Stimulated activated CD4-positive, alpha-beta T cell treated with anti-CD3 and anti-CD28 coated beads, Interleukin-1b, Interleukin-23, amount 100 ng/mL, for 48 hours (primary cell): ENCODE measurements around the gene SLC2A5.

Experiments used
- DNase-seq: peaks from one replicate; pipeline ENCODE4 v3.0.0-alpha.2; 2020

SLC2A5 gene

DNA sequence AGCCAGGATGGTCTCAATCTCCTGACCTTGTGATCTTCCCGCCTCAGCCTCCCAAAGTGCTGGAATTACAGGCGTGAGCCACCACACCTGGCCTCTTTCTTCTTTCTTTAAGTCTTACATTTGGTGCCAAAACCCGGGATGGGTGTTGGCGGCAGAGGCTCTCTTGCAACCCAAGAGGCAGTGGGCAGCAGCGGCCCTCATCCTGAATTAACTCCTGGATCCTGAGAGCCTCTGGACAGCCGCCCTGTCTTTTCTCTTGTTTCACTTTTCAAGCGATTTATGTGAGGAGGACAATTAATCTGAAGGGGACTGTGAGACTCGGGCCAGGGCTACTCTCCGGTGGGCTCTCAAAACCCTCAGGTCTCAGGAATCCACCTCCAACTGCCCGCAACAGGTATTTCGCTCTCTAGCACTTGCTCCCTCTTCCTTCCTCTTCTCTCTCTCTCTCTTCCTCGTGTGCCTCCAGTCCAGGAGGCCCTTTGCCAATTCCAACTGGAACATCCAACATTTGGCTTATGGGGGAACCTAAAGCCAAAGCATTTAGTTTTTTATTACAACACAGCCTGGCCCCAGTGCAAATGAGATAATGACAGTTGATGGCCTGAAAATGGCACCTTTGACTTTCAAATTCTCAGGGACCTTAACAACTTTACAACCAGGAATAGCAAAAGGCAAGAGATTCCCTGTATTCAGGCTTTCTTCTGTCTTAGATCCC lies 18.1 kb upstream of the SLC2A5 start:
- no peak for DNase-seq

DNA sequence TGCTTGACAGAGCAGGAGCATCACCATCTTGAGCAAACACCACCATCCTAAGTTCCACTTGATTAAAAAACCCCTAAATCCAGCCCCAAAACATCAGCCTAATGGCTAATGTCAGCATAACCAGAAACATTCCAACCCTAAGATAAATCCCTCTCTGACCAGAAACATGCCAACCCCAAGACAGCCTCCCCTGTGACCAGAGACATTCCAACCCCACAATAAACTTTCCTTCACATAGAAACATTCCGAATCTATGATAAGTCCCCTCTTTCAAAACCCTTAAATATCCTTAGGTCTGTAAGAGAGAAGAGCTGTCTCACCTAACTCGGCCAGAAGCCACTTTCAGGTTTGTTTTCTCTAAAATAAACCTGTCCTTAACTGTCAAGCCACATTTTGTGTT lies 17.4 kb upstream of the SLC2A5 start:
- no peak for DNase-seq

DNA sequence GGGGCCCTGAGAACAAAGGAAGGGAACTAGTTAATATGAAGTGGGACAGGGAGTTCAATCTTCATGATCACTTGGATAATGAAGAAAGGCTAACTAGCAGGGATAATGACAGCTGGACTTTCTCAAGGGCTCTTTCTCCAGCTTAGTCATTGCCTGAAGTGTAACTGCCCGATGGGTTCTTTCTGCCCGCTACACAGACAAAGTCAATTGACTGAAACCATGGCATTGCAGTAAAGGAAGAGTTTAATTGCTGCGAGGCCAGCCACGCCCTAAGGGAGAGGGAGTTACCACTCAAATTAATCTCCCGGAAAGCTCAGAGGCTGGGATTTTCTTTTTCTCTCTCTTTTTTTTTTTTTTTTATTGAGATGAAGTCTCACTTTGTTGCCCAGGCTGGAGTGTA lies 16.6 kb upstream of the SLC2A5 start:
- DNase-seq: no peak

DNA sequence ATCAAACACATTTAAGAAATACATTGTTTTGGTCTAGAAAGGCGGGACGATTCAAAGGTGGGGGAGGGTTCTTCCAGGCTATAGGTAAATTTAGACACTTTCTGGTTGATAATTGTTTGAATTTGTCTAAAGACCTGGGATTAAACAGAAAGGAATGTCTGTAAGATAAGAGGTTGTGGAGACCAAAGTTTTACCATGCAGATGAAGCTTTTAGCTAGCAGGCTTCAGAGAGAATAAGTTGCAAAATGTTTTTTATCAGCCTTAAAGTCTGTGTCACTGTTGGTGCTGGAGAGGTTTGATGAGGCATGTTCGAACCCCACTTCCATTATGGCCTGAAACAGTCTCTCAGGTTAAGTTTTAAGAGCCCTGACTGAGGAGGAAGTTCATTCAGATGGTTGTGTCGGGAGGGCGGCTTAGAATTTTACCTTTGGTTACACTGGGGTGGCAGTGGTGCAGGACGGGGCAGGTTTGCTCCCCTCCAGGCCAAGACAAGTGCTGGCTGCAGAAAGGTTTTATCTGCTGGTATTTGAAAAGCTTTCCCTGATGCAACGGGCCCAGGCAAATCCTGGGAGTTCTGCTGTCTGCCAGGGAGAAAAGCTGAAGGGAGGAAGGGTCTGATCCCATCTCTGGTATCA lies 16.0 kb upstream of the SLC2A5 start:
- no peak for DNase-seq

DNA sequence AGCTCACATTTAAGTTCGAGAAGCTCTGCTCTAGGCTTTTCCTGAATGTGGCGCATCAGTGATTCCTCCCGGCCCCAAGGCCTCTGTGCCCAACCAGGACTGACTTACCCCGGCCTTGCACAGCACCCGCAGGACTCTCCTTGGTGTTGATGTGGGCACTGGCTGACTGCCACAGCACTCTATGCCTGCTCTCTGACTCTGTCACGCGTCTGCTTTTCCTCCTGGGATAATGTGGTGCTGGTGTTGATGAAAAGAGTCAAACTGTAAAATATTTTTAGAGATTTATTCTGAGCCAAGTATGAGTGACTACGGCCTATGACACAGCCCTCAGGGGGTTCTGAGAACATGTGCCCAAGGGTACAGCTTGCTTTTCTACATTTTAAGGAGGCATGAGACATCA lies 15.5 kb upstream of the SLC2A5 start:
- no peak for DNase-seq

DNA sequence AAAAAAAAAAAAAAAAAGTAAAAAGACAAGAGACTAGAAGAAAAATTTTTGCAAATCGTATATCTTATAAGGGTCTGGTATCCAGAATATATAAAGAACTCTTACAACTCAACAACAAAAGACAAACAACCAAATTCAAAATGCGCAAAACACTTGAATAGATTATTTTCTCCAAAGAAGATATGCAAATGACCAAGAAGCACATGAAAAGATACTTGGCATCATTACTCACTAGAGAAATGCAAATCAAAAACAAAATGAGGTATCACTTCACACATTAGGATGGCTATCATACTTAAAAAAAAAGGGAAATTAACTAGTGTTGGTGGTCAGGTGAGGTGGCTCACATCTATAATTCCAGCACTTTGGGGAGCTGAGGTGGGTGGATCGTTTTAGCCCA lies 12.0 kb upstream of the SLC2A5 start:
- DNase-seq: no peak

DNA sequence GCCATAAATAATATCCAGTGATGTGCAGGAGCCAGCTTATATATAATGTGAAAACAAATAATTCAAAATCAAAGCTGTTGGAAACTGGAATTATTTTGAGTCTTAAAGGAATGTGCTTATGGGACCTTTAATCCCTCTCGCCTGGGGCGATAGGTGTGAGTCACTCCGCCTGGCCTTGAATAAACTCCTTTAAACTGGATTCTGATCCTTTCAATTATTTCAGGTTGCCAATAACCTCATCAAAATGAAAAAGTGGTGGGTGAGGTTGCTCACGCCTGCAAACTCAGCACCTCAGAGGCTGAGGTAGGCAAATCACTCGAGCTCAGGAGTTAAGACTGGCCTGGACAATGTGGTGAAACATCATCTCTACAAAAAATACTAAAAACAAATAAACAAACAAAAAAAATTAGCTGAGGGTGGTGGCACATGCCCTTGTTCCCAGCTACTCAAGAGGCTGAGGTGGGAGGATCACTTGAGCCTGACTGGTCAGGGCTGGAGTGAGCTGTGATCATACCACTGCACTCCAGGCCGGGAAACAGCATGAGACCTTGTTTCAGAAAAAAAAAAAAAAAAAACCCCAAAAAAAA lies 11.4 kb upstream of the SLC2A5 start:
- no peak for DNase-seq

DNA sequence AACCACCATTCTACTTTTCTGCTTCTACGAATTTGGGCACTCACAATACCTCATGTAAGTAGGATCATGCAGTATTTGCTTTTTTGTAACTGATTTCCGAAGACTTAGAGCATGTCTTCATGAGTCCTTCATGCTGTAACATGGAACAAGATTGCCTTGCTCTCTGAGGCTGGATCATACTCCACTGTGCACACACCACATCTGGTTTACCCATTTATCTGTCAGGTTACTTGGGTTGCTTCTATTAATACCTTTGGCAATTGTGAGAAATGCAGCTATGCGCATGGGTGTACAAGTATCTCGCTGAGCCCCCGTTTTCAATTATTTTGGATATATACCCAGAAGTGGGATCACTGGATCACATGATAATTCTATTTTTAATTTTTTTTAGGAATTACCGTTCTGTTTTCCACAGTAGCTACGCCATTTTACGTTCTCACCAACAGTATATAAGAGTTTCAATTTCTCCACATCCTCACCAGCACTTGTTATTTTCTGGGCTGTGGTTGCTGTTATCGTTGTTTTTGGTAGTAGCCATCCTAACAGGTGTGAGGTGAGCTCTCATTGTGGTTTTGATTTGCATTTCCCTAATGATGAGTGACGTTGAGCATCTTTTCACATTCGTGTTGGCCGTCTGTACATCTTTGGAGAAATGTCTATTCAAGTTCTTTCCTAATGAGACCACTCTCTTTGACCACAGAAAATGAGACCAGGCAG lies 10.7 kb upstream of the SLC2A5 start:
- DNase-seq: no peak

DNA sequence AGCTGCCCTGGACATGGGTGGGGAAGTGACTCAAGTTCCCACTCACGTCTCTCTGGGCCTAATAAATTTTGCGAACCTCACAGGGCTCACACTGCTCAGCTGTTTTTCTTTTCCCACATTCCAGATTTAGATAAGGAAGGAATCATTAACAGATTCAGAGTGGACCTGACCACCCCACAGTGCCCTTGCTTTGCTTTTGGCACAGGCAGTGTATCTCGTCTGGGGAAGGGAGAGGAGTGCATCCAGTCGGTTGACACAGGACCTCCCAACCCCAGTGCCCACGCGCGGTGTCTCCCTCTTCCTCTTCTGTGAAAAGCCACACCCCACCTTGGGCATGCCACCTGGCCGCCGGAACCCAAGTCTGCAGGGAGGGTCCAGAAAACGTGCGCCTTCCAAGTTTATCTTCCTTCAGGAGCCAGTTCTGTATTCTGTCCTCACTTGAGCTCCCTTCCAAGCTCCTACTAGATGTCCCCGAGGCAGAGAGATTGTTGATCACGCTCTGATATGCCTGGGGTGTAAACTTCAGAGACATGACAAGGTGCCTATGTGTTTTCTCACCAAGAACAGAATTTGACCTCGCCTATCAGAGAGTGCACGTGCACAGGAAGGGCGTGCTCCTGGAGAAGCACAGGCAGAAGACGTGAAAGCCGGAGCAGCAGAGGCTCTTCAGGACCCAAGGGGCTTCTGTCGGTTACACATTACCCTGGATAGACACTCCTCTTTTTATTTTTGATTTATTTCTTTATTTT lies 9.5 kb upstream of the SLC2A5 start:
- DNase-seq: no peak

DNA sequence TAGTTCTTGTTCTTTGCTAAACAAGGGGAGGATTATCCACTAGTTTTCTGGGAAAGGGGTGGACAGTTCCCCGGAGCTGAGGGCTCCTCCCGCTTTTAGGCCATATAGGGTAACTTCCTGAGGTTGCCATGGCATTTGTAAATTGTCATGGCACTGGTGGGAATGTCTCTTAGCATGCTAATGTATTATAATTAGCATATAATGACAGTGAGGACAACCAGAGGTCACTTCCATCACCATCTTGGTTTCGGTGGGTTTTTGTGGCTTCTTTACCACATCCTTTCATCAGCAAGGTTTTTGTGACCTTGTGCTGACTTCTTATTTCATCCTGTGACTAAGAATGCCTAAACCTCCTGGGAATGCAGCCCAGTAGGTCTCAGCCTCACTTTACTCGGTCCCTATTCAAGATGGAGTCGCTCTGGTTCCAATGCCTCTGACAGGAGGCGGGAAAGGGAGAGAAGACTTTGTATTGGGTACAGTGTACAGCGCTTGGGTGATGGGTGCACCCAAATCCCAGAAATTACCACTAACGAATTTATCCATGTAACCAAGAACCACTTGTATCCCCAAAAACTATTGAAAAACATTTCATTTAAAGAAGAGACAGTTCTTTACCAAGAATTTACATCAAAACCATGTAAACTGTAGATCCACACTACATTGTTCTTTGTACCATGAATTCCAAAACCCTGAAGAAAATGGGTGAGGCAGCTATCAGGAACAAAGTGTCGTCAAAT lies 8.7 kb upstream of the SLC2A5 start:
- DNase-seq: no peak

DNA sequence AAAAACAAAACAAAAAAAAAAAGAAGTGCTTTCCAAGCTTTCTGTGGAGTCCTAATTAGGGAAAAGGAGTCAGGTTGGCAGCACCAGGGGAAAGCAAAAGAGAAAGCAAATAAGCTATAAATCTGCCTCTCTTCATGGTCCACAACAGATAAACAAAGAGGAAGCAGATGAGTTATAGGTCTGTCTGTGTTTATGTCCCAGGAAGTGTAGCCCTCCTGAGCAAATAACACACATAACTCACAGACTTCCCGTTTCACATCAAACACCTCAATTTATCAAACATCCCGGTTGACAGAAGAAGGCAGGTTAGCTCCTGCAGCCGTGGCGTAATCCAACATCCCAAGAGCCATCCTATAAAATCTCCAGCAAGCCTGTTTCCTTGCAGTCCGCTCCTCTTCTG lies 5.6 kb upstream of the SLC2A5 start:
- DNase-seq: no peak

DNA sequence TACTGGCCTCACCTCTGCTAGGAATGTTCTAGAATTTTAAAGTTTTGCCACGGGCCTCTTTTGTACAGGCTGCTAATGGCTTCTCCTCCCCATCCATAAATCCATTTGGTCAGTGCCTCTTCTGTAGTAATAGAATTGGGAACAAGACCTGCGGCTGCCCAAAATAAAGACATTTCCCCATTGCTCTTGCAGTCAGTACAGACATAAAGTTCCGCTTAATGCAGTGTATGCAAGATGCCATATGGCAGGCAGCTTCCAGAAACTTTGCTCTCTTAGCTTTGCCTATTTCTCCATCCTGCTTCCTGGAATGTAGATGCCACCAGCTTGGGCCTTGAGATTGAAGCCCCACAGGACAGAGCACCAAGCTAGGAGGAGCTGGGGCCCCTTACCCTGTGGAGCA lies 3.7 kb upstream of the SLC2A5 start:
- no peak for DNase-seq

DNA sequence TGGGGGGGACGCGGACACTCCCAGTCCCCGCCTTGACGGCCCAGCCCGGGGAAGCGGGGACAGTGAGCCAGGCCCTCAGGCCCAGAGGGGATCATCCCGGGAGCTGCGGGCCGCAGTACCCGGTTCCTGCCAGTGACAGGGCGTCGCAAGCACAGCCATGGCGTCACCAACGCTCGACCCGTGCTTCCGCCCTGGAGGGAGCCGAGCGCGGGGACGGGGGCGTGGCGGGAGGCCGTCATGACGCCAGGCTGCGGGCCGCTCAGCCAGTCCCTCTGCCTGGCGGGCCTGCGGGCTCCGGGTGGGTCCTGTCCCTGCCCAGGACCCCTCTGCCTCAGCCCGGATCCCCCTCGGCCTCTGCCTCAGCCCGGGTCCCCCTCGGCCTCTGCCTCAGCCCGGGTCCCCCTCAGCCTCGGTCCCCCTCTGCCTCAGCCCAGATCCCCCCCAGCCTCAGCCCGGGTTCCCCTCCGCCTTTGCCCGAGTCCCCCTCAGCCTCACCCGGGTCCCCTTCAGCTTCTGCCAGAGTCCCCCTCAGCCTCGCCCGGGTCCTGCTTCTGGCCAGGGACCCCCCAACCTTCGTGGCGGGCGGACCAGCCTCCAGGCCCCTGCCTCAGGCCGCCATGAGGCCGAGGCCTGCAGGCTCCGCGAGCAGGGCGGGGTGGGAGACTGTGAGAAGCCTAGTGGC lies 2.3 kb upstream of the SLC2A5 start:
- DNase-seq: no peak

DNA sequence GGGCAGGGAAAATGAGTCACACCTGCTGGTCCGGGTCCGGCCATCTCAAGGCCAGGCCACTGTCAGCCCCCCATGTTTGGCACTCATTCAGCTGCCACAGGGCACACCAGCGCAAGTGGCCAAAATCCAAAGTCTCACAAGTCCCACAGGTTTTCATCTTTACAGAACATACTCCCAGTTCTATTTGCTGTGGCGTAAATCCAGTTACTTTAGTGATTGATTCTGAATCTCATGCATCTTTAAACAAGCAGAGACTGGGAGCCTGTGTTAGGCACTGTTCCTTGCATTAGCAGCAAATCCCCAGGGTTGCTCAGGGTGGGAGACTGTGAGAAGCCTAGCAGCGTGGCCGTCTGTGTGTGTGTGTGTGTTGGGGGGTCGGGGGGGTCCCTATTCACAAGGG lies 1.1 kb upstream of the SLC2A5 start:
- no peak for DNase-seq

DNA sequence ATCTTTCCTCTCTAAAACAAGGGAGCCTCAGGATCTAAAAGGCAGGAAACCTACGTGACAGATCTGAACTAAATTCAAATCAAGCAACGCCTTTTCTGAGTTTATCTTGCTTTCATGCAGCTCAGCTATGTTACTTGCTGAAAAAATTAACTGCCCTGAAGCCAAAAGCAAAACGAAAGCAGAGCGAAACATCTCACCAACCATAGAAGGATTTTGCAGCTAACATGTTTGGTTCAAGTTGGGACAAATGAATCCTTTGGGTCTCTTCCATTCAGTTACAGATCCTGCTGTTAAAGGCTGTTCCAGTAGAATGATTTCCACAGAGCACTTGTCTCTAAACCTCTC lies 482 bp downstream of the SLC2A5 start:
- no peak for DNase-seq

DNA sequence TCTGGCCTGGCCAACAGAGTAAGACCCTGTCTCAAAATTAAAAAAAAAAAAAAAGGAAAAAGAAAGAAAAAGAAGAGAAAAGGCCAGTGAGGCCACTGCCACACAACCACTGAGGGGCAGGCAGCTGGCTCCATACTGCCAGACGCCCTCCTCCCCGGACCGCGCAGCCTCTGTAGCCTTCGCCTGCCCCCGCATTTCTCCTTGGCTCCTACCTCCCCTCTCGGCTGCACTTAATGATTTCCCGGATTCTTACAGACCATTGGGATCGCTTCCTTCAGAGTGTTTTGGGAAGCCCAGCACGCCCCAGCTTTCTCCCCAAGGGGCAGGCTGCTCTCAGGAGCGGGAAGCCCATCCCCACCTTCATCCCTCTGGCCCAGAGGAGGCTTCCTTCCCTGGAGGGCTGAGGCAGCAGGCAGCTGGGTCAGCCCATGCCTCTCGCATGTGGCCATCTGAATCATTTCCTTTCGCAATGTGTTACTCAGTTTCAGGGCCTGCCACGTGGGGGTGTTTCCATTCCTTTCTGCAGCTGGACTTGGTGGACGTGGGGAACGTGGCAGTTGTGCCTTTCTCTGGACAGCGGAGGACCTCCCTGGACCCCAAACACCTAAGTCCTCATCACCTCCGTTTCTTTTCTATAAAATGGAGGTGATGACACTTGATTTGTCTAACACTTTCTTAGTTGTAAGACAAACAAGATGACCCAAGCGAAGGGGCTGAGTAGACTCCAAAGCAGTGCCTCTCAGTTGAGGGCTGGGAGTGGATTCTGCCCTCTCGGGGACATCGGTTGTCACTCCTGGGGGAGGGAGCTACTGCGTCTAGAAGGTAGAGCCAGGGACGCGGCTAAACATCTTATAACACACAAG lies 2.3 kb downstream of the SLC2A5 start:
- no peak for DNase-seq

DNA sequence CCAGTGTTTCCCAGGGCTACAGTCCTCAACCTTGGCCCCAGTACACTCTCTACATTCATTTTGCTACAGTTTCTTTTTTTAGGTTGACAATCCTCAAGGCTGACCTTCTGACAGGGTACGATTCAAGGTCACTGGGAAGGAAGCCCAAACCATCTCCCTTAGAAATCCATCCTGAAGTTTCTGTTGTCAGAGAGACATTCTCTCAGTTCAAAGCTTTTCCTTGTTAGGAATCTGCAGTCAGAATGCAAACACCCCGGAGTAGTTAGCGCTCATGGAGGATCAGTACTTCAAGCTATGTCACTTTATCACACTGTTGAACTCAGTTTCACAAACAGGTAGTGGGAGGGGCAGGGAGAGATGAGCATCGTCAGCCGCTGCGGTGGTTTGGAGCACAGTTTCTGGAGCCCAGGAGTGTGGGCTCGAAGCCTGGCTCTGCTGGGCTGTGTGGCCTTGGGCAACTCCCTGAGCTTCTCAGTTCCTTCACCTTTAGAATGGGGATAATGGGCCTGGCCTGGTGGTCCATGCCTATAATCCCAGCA lies 4.2 kb downstream of the SLC2A5 start:
- no peak for DNase-seq

DNA sequence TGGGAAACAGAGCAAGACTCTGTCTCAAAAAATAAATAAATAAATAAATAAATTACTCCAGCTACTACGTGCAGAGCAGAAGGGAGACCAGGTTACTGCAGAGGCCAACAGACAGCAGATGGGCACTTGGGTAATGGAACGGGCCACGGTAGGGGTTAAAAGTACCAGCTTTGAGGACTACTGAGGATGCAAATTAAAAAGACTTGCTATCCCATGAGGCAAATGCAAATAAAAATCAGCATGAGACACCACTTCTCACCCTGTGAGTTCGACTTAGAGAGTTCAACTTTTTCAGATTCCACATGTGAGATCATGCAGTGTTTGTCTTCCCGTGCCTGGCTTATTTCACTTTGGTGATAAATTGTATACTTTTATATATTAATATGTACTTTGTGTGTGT lies 6.6 kb downstream of the SLC2A5 start:
- DNase-seq: no peak

DNA sequence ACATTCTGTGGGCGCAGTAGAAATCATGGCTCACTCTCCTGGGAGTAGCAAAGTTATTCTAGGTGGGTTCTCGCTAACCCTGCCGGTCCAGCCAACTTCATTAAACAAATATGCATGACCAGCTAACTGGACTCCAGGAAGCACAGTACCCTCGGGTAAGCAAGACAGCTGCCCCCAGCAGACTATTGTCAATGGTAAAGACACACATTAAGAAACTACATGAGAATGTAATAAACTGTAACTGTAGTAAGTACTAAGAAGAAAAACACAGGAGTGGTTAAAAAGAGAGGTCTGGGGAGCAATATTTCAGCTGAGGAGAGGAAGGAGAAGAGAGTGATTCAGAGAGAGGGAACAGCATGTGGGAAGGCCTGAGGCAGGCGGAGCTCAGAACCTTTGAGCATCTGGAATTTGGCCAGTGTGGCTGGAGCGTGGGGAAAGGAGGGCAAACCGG lies 7.4 kb downstream of the SLC2A5 start:
- no peak for DNase-seq

DNA sequence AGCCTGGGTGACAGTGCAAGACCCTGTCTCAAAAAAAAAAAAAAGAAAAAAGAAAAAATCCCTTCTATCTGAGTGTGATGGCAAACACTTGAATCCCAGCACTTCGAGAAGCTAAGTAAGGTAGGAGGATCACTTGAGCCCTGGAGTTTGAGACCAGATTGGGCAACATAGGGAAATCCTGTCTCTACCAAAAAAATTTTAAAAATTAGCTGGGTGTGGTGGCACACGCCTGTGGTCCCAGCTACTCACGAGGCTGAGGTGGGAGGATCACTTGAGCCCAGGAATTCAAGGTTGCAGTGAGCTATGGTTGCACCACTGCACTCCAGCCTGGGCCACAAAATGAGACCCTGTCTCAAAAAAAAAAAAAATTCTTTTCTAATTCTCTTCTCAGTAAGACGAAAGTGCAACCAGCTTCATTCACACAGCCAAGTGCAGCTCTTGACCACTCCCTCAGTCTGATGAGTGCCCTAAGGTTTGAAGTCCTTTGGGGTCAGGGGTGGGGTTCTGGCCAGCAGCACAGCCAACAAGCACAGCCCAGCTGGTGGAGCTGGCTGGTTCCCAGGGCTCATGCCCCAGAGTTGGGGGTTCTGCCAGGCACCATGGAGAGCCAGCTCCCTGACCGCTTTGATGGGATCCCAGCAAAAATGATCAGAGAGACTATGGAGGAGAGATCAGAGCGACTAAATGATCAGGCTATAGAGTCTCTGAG lies 8.0 kb downstream of the SLC2A5 start:
- no peak for DNase-seq
